ENCODE measurements around the gene KRTAP12-4. TPM values are rescaled to one million over a fixed set of nuclear protein-coding genes. Genes with fewer than 3 reads are reported as not detected.

The KRTAP12-4 gene
- total RNA-seq, 1 donor from 2014 or later = not detected

- no peak for TF ChIP-seq CTCF (IDR thresholded peaks at IDR 0.05)
- no peaks in the 10 kb centered on the region for H3K36me3 Mint-ChIP-seq (ENCODE audit: unreplicated experiment)
- peaks cover 7% of the 10 kb centered on the region for H3K27me3 Mint-ChIP-seq (ENCODE audit: unreplicated experiment)
- no peaks in the 10 kb centered on the region for H3K4me1 Mint-ChIP-seq (ENCODE audit: unreplicated experiment)
- no peak for DNase-seq (ENCODE audit: extremely low spot score, unreplicated experiment)
- no peak overlapping the region for H3K27ac Mint-ChIP-seq (ENCODE audit: unreplicated experiment)
- no peak overlapping the region for H3K4me3 Mint-ChIP-seq (ENCODE audit: unreplicated experiment)
- H3K9me3 Mint-ChIP-seq (ENCODE audit: unreplicated experiment) = peaks cover 44% of the 10 kb centered on the region
Measured at GRCh38 chr21:44623575-44623974, 30.9 kb downstream of the KRTAP12-4 start.

GRCh38 chr21:44619886-44620285 lies 34.6 kb downstream of the KRTAP12-4 start:
- Mint-ChIP-seq H3K27me3 (ENCODE audit: unreplicated experiment) (peaks cover 11% of the 10 kb centered on the region), H3K4me3 (ENCODE audit: unreplicated experiment) (no peak overlapping the region), H3K9me3 (ENCODE audit: unreplicated experiment) (peaks cover 41% of the 10 kb centered on the region), H3K4me1 (ENCODE audit: unreplicated experiment) (no peaks in the 10 kb centered on the region), H3K36me3 (ENCODE audit: unreplicated experiment) (no peaks in the 10 kb centered on the region), H3K27ac (ENCODE audit: unreplicated experiment) (no peak overlapping the region)
- TF ChIP-seq CTCF (IDR thresholded peaks at IDR 0.05) = no peak
- DNase-seq (ENCODE audit: extremely low spot score, unreplicated experiment) = no peak

GRCh38 chr21:44618909-44619308 lies 35.5 kb downstream of the KRTAP12-4 start:
- H3K36me3 Mint-ChIP-seq (ENCODE audit: unreplicated experiment) = no peaks in the 10 kb centered on the region
- DNase-seq (ENCODE audit: extremely low spot score, unreplicated experiment) = no peak
- H3K27ac Mint-ChIP-seq (ENCODE audit: unreplicated experiment) = no peak overlapping the region
- no peak overlapping the region for H3K4me3 Mint-ChIP-seq (ENCODE audit: unreplicated experiment)
- H3K9me3 Mint-ChIP-seq (ENCODE audit: unreplicated experiment) = peaks cover 32% of the 10 kb centered on the region
- no peak for TF ChIP-seq CTCF (IDR thresholded peaks at IDR 0.05)
- H3K27me3 Mint-ChIP-seq (ENCODE audit: unreplicated experiment) = peaks cover 11% of the 10 kb centered on the region
- H3K4me1 Mint-ChIP-seq (ENCODE audit: unreplicated experiment) = no peaks in the 10 kb centered on the region

GRCh38 chr21:44618504-44618903 lies 36.0 kb downstream of the KRTAP12-4 start:
- peak; percentile 13 for TF ChIP-seq CTCF (IDR thresholded peaks at IDR 0.05)
- peak; percentile 49 for DNase-seq (ENCODE audit: extremely low spot score, unreplicated experiment)
- no peaks in the 10 kb centered on the region for H3K4me1 Mint-ChIP-seq (ENCODE audit: unreplicated experiment)
- H3K27me3 Mint-ChIP-seq (ENCODE audit: unreplicated experiment) = peaks cover 11% of the 10 kb centered on the region
- no peak overlapping the region for H3K27ac Mint-ChIP-seq (ENCODE audit: unreplicated experiment)
- H3K4me3 Mint-ChIP-seq (ENCODE audit: unreplicated experiment) = no peak overlapping the region
- no peaks in the 10 kb centered on the region for H3K36me3 Mint-ChIP-seq (ENCODE audit: unreplicated experiment)
- H3K9me3 Mint-ChIP-seq (ENCODE audit: unreplicated experiment) = peaks cover 29% of the 10 kb centered on the region

GRCh38 chr21:44617071-44617501 lies 37.4 kb downstream of the KRTAP12-4 start:
- no peak overlapping the region for H3K4me3 Mint-ChIP-seq (ENCODE audit: unreplicated experiment)
- no peaks in the 10 kb centered on the region for H3K4me1 Mint-ChIP-seq (ENCODE audit: unreplicated experiment)
- no peak for TF ChIP-seq CTCF (IDR thresholded peaks at IDR 0.05)
- peaks cover 11% of the 10 kb centered on the region for H3K27me3 Mint-ChIP-seq (ENCODE audit: unreplicated experiment)
- H3K36me3 Mint-ChIP-seq (ENCODE audit: unreplicated experiment) = no peaks in the 10 kb centered on the region
- no peak overlapping the region for H3K27ac Mint-ChIP-seq (ENCODE audit: unreplicated experiment)
- H3K9me3 Mint-ChIP-seq (ENCODE audit: unreplicated experiment) = peaks cover 15% of the 10 kb centered on the region
- DNase-seq (ENCODE audit: extremely low spot score, unreplicated experiment) = peak; percentile 73

Measured in osteocyte (in vitro differentiated cells).